PC-9 (cell line): ENCODE results near the gene SMIM22. TPM values are rescaled to one million over a fixed set of nuclear protein-coding genes. Genes with fewer than 3 reads are reported as not detected.
"Not testable (repeated sequence)": the region's sequence is repeated elsewhere in the genome, so short reads cannot be mapped to it uniquely, and the experiment has no call there.

Experiments used
- BruUV-seq: library from RNA; stranded (reverse); fragments of 400-500 nt; replicated peaks from 2 replicates; lab custom pipeline; 2021; lab: Mats Ljungman, UMichigan
- CTCF ChIA-PET: fragments of 300-600 bp; sonication (Branson Sonifier 250); formaldehyde crosslinking; loops from one replicate; lab custom pipeline; 2022; ENCODE audit warnings: antibody characterized with exemption; lab: Charles Lee
- POLR2A ChIA-PET: fragments of 300-600 bp; sonication (Branson Sonifier 250); formaldehyde crosslinking; loops from one replicate; lab custom pipeline; 2022; ENCODE audit warnings: antibody characterized with exemption; ENCODE audit not compliant: unreplicated experiment; lab: Charles Lee
- DNase-seq, 2 experiments: peaks; one replicate each; pipeline versions ENCODE4 v3.0.0 to v3.0.0-alpha.2; 2015 to 2022; ENCODE audit warnings: mixed read lengths in 1 of 2
- H2AFZ ChIP-seq: fragments of 200-600 bp; sonication (generic); 2 replicates; pipeline ENCODE4 v1.8.1; 2017; ENCODE audit warnings: antibody characterized with exemption
- H3F3A ChIP-seq: fragments of 200-600 bp; sonication (generic); 2 replicates; pipeline ENCODE4 v1.8.1; 2017; ENCODE audit warnings: antibody characterized with exemption, mild to moderate bottlenecking, low read depth; ENCODE audit not compliant: insufficient read depth
- H3K27ac ChIP-seq: fragments of 200-600 bp; sonication (generic); 2 replicates; pipeline ENCODE4 v1.6.1; 2016; ENCODE audit warnings: mixed run types
- H3K27me3 ChIP-seq: fragments of 200-600 bp; sonication (generic); 2 replicates; pipeline ENCODE4 v1.6.1; 2016; ENCODE audit warnings: low read depth, mixed run types; ENCODE audit not compliant: insufficient read depth
- H3K36me3 ChIP-seq: fragments of 200-600 bp; sonication (generic); 2 replicates; pipeline ENCODE4 v1.6.1; 2016; ENCODE audit warnings: low read depth, mixed run types
- H3K4me1 ChIP-seq: fragments of 200-600 bp; sonication (generic); replicated peaks from 2 replicates; pipeline ENCODE4 v1.6.1; 2016; ENCODE audit warnings: mixed run types; ENCODE audit not compliant: insufficient read depth
- H3K4me2 ChIP-seq: fragments of 200-600 bp; sonication (generic); 2 replicates; pipeline ENCODE4 v1.6.1; 2017; ENCODE audit warnings: mixed run types
- H3K4me3 ChIP-seq: fragments of 200-600 bp; sonication (generic); 2 replicates; pipeline ENCODE4 v1.6.1; 2016; ENCODE audit warnings: mixed run types
- H3K79me2 ChIP-seq: fragments of 200-600 bp; sonication (generic); 2 replicates; pipeline ENCODE4 v1.6.1; 2017; ENCODE audit warnings: low read depth, mixed run types
- H3K9me2 ChIP-seq: fragments of 200-600 bp; sonication (generic); 2 replicates; pipeline ENCODE4 v1.8.1; 2017; ENCODE audit warnings: mild to moderate bottlenecking; ENCODE audit not compliant: insufficient read depth
- H3K9me3 ChIP-seq: fragments of 200-600 bp; sonication (generic); 2 replicates; pipeline ENCODE4 v1.8.1; 2016; ENCODE audit warnings: low read depth; ENCODE audit not compliant: insufficient read depth
- H4K20me1 ChIP-seq: fragments of 200-600 bp; sonication (generic); 2 replicates; pipeline ENCODE4 v1.8.1; 2017; ENCODE audit not compliant: insufficient read depth
- CTCF ChIP-seq: fragments of 200-600 bp; sonication (generic); conservative IDR thresholded peaks from 2 replicates; pipeline ENCODE4 v1.6.1; 2017; ENCODE audit warnings: mixed run types, antibody characterized with exemption, mild to moderate bottlenecking, moderate library complexity
- EZH2 ChIP-seq: fragments of 200-600 bp; sonication (generic); IDR thresholded peaks from 2 replicates; pipeline ENCODE4 v1.8.0; 2017; ENCODE audit warnings: antibody characterized with exemption, low read depth
- intact Hi-C: fragments of 100-400 bp; cut with micrococcal nuclease; formaldehyde crosslinking; loops from one replicate; pipeline ENCODE4 v1.10.0; 2022; ENCODE audit not compliant: unreplicated experiment
- total RNA-seq: library from RNA; stranded (reverse); gene quantifications from 2 replicates; pipeline ENCODE4 v1.2.3, GENCODE V29; 2021

The SMIM22 gene
- total RNA-seq, 1 experiment from 2014 or later = 134 TPM

- ChIA-PET POLR2A (no interaction called here), CTCF (no interaction called here)
- Histone ChIP-seq H3K36me3 (no peaks in the 10 kb centered on the region), H4K20me1 (no peaks in the 10 kb centered on the region), H3K4me1 (peaks cover 9% of the 10 kb centered on the region), H3K4me3 (no peak overlapping the region), H3K79me2 (no peaks in the 10 kb centered on the region), H3K27me3 (no peaks in the 10 kb centered on the region), H3K27ac (no peak overlapping the region), H3K9me2 (no peaks in the 10 kb centered on the region), H3F3A (no peaks in the 10 kb centered on the region), H2AFZ (no peak overlapping the region), H3K4me2 (no peak overlapping the region), H3K9me3 (no peaks in the 10 kb centered on the region)
- no TSS peak for BruUV-seq
- intact Hi-C loops = no loop called here
- DNase-seq = no peak
- TF ChIP-seq CTCF (no peak), EZH2 (no peak)
Observed at GRCh38 chr16:4783251-4783950, 11.8 kb upstream of the SMIM22 start.

GRCh38 chr16:4783951-4784336, 11.2 kb upstream of the SMIM22 start:
- Histone ChIP-seq H3K4me3 (no peak overlapping the region), H3K27ac (no peak overlapping the region), H3K36me3 (no peaks in the 10 kb centered on the region), H3F3A (no peaks in the 10 kb centered on the region), H3K4me2 (no peak overlapping the region), H3K27me3 (no peaks in the 10 kb centered on the region), H3K9me3 (no peaks in the 10 kb centered on the region), H3K4me1 (peaks cover 14% of the 10 kb centered on the region), H4K20me1 (no peaks in the 10 kb centered on the region), H3K79me2 (no peaks in the 10 kb centered on the region), H2AFZ (no peak overlapping the region), H3K9me2 (no peaks in the 10 kb centered on the region)
- no peak for DNase-seq
- POLR2A ChIA-PET = no interaction called here
- CTCF ChIA-PET = no interaction called here
- TF ChIP-seq CTCF (no peak), EZH2 (no peak)
- intact Hi-C loops = no loop called here
- no TSS peak for BruUV-seq

GRCh38 chr16:4784444-4784987, 10.7 kb upstream of the SMIM22 start:
- DNase-seq, H3K9me2 ChIP-seq, H3K4me3 ChIP-seq, H3K27me3 ChIP-seq, H3K36me3 ChIP-seq, CTCF ChIA-PET, H3F3A ChIP-seq, intact Hi-C loops, H3K9me3 ChIP-seq, POLR2A ChIA-PET, H4K20me1 ChIP-seq, H3K27ac ChIP-seq, H3K79me2 ChIP-seq, H3K4me2 ChIP-seq, H2AFZ ChIP-seq, BruUV-seq: not testable (repeated sequence)
- H3K4me1 ChIP-seq = peaks cover 18% of the 10 kb centered on the region
